SK-N-SH (cell line): Measurements from ENCODE around the gene ARMCX5. TPM values are rescaled to one million over a fixed set of nuclear protein-coding genes. Genes with fewer than 3 reads are reported as not detected.

Experiments used
- CTCF ChIA-PET: fragments of 300-600, 350-600 bp; formaldehyde crosslinking; extraction: SDS; loops from one replicate; lab custom pipeline; 2021; lab: Yijun Ruan, JAX
- POLR2A ChIA-PET: fragments of 350-600 bp; sonication (Branson Sonifier 250); formaldehyde crosslinking; extraction: SDS; loops from one replicate; lab custom pipeline; 2020; ENCODE audit warnings: antibody characterized with exemption, inconsistent platforms; lab: Yijun Ruan, JAX
- DNase-seq: peaks from one replicate; pipeline ENCODE4 v3.0.0; 2012
- H2AFZ ChIP-seq: fragments of 200-600 bp; sonication (generic); 2 replicates; pipeline ENCODE4 v1.8.1; 2016; ENCODE audit warnings: antibody characterized with exemption, mild to moderate bottlenecking, low read depth
- H3F3A ChIP-seq: fragments of 200-600 bp; sonication (generic); replicated peaks from 2 replicates; pipeline ENCODE3; 2016; ENCODE audit warnings: antibody characterized with exemption, mild to moderate bottlenecking; ENCODE audit not compliant: insufficient read depth
- H3K27ac ChIP-seq, 2 experiments: fragments of 200-500 bp in 1 of 2; fragments of 200-600 bp in 1 of 2; sonication (Bioruptor generic) in 1 of 2; sonication (generic), shearing (Covaris generic) in 1 of 2; 2 replicates each; pipeline versions ENCODE4 v1.5.1 to v1.6.1; 2014 to 2016; ENCODE audit warnings: low read depth in 2 of 2, inconsistent platforms in 1 of 2, low read length in 1 of 2, mild to moderate bottlenecking in 1 of 2, mixed read lengths in 1 of 2
- H3K27me3 ChIP-seq: fragments of 200-600 bp; sonication (generic), shearing (Covaris generic); 2 replicates; pipeline ENCODE4 v1.6.1; 2016; ENCODE audit warnings: mixed run types; ENCODE audit not compliant: insufficient read depth
- H3K36me3 ChIP-seq, 2 experiments: fragments of 200-500 bp in 1 of 2; fragments of 200-600 bp in 1 of 2; sonication (Bioruptor generic) in 1 of 2; sonication (generic) in 1 of 2; replicated peaks in 1 of 2; 2 replicates each; pipeline versions ENCODE3 to v1.5.1; 2014 to 2016; ENCODE audit warnings: low read length in 1 of 2, mild to moderate bottlenecking in 1 of 2; ENCODE audit not compliant: insufficient read depth in 2 of 2, control insufficient read depth in 1 of 2
- H3K4me1 ChIP-seq, 2 experiments: fragments of 200-500 bp in 1 of 2; fragments of 200-600 bp in 1 of 2; sonication (Bioruptor generic) in 1 of 2; sonication (generic), shearing (Covaris generic) in 1 of 2; 2 replicates each; pipeline versions ENCODE4 v1.5.1 to v1.6.1; 2014 to 2016; ENCODE audit warnings: low read depth in 1 of 2, low read length in 1 of 2, mixed run types in 1 of 2; ENCODE audit not compliant: insufficient read depth in 2 of 2, control insufficient read depth in 1 of 2
- H3K4me2 ChIP-seq: fragments of 200-600 bp; sonication (generic), shearing (Covaris generic); 2 replicates; pipeline ENCODE4 v1.6.1; 2017; ENCODE audit warnings: mixed run types
- H3K4me3 ChIP-seq, 2 experiments: fragments of 200-500 bp in 1 of 2; fragments of 200-600 bp in 1 of 2; sonication (Bioruptor generic) in 1 of 2; sonication (generic), shearing (Covaris generic) in 1 of 2; 2 replicates each; pipeline versions ENCODE4 v1.5.1 to v1.8.1; 2014 to 2016; ENCODE audit warnings: low read depth in 2 of 2, inconsistent platforms in 1 of 2, low read length in 1 of 2, mild to moderate bottlenecking in 1 of 2, mixed read lengths in 1 of 2, moderate library complexity in 1 of 2
- H3K79me2 ChIP-seq: fragments of 200-600 bp; sonication (generic); 2 replicates; pipeline ENCODE4 v1.8.1; 2017; ENCODE audit warnings: mild to moderate bottlenecking; ENCODE audit not compliant: insufficient read depth
- H3K9ac ChIP-seq: fragments of 200-600 bp; sonication (generic); 2 replicates; pipeline ENCODE4 v1.6.1; 2017; ENCODE audit warnings: mixed run types
- H3K9me2 ChIP-seq: fragments of 200-600 bp; sonication (generic); 2 replicates; pipeline ENCODE4 v1.6.1; 2017; ENCODE audit warnings: mixed run types
- H3K9me3 ChIP-seq: fragments of 200-600 bp; sonication (generic); 2 replicates; pipeline ENCODE4 v1.6.1; 2017; ENCODE audit warnings: mixed run types, mild to moderate bottlenecking, moderate library complexity
- H4K20me1 ChIP-seq: fragments of 200-600 bp; sonication (generic); 2 replicates; pipeline ENCODE4 v1.6.1; 2017; ENCODE audit warnings: mild to moderate bottlenecking, mixed run types; ENCODE audit not compliant: insufficient read depth
- CHD2 ChIP-seq: fragments of 150-350 bp; IDR thresholded peaks from 2 replicates; pipeline ENCODE4 v1.6.1; 2018; ENCODE audit warnings: low read length; ENCODE audit not compliant: partially characterized antibody
- ELF1 ChIP-seq: IDR thresholded peaks from 2 replicates; pipeline ENCODE4 v1.4.0; 2012
- EZH2phosphoT487 ChIP-seq: fragments of 200-600 bp; sonication (generic); IDR thresholded peaks from 2 replicates; pipeline ENCODE4 v1.6.1; 2017; ENCODE audit warnings: low read depth, mixed run types, mild to moderate bottlenecking, antibody characterized with exemption, moderate library complexity, borderline replicate concordance
- FOXJ3 ChIP-seq: sonication (generic); formaldehyde crosslinking; IDR thresholded peaks from 2 replicates; pipeline ENCODE4 v1.5.1; 2020; ENCODE audit warnings: mild to moderate bottlenecking, missing genetic modification reagents
- GABPA ChIP-seq: IDR thresholded peaks from 2 replicates; pipeline ENCODE4 v1.4.0; 2012; ENCODE audit warnings: low read depth, mild to moderate bottlenecking
- GATA2 ChIP-seq: sonication (generic); formaldehyde crosslinking; IDR thresholded peaks from 2 replicates; pipeline ENCODE4 v1.5.0; 2020; ENCODE audit warnings: mild to moderate bottlenecking, missing genetic modification reagents
- NFIC ChIP-seq: IDR thresholded peaks from 2 replicates; pipeline ENCODE4 v1.4.0; 2012; ENCODE audit warnings: borderline replicate concordance
- RCOR1 ChIP-seq: fragments of 150-350 bp; IDR thresholded peaks from 2 replicates; pipeline ENCODE4 v1.6.1; 2017; ENCODE audit warnings: antibody characterized with exemption, low read length
- RXRA ChIP-seq: IDR thresholded peaks from 2 replicates; pipeline ENCODE4 v1.4.0; 2012; ENCODE audit warnings: low read depth, mild to moderate bottlenecking, borderline replicate concordance
- SMC3 ChIP-seq: IDR thresholded peaks from 2 replicates; pipeline ENCODE4 v1.6.1; 2012; ENCODE audit warnings: low read depth, low read length, improper control_type of control experiment
- TAF1 ChIP-seq: IDR thresholded peaks from 2 replicates; pipeline ENCODE4 v1.6.1; 2012; ENCODE audit warnings: low read depth, mild to moderate bottlenecking, low read length, moderate library complexity, borderline replicate concordance
- TCF12 ChIP-seq: IDR thresholded peaks from 2 replicates; pipeline ENCODE4 v1.4.0; 2012
- TEAD4 ChIP-seq: IDR thresholded peaks from 2 replicates; pipeline ENCODE4 v1.4.0; 2012; ENCODE audit warnings: mild to moderate bottlenecking, borderline replicate concordance; ENCODE audit not compliant: insufficient read depth
- YY1 ChIP-seq: IDR thresholded peaks from 2 replicates; pipeline ENCODE4 v1.4.0; 2012; ENCODE audit warnings: low read depth, mild to moderate bottlenecking
- WGBS: methylation state at CpG from one replicate; pipeline ENCODE4 v1.1.6; 2017; ENCODE audit warnings: low lambda C conversion rate; 5-methylcytosine and 5-hydroxymethylcytosine counted together
- polyA plus RNA-seq, 3 experiments: library from polyadenylated mRNA; depleted of rRNA; stranded (reverse); fragments of >200 nt; gene quantifications; 2 replicates each; pipeline ENCODE4 v1.2.3, GENCODE V29; 2012
- TF ChIP-seq, protein P1 (sequence below): IDR thresholded peaks from 2 replicates; pipeline ENCODE4; 2012
- TF ChIP-seq, protein P2 (sequence below): IDR thresholded peaks from 2 replicates; pipeline ENCODE4 v1.4.0; 2012; ENCODE audit warnings: low read depth
- TF ChIP-seq, protein P3 (sequence below): IDR thresholded peaks from 2 replicates; pipeline ENCODE4 v1.4.0; 2012; ENCODE audit warnings: low read depth, borderline replicate concordance
- TF ChIP-seq, protein P4 (sequence below): fragments of 200-600 bp; sonication (generic); IDR thresholded peaks from 2 replicates; pipeline ENCODE4 v1.6.1; 2017; ENCODE audit warnings: antibody characterized with exemption, mild to moderate bottlenecking, moderate library complexity

ARMCX5 gene
- polyA plus RNA-seq, 1 of the 3 experiments (the other 2 are of a cell fraction), result 9.6 TPM

DNA sequence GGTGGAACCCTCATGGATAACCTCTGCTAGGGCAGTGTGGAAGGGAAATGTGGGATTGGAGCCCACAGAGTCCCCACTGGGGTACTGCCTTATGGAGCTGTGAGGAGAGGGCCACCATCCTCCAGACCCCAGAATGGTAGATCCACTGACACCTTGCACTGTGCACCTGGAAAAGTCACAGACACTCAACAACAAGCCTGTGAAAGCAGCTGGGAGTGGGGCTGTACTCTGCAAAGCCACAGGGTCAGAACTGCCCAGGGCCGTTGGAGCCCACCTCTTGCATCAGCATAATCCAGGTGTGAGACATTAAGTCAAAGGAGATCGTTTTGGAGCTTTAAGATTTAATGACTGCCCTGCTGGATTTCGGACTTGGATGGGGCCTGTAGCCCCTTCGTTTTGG, 11.6 kb downstream of the ARMCX5 start:
- H4K20me1 ChIP-seq, result no peaks in the 10 kb centered on the region
- no peak overlapping the region for H3K9ac ChIP-seq
- DNase-seq, result no peak
- ChIA-PET CTCF (no interaction called here), POLR2A (no interaction called here)
- no peaks in the 10 kb centered on the region for H3K9me3 ChIP-seq
- no peaks in the 10 kb centered on the region for H3K9me2 ChIP-seq
- peaks cover 2% of the 10 kb centered on the region; the same call in 1 of the 2 replicates for H3K79me2 ChIP-seq
- H3K27me3 ChIP-seq, result no peaks in the 10 kb centered on the region
- H2AFZ ChIP-seq, result no peak overlapping the region
- no peaks in the 10 kb centered on the region for H3K36me3 ChIP-seq
- WGBS, result 58% methylated on average over 3 of the region's 4 CpGs
- H3F3A ChIP-seq, result no peaks in the 10 kb centered on the region
- H3K4me1 ChIP-seq, result no peaks in the 10 kb centered on the region
- H3K4me3 ChIP-seq, result no peak overlapping the region
- TF ChIP-seq FOXJ3, result no peak
- no peak for TF ChIP-seq RCOR1
- no peak for TF ChIP-seq RXRA
- TF ChIP-seq, protein P1, sequence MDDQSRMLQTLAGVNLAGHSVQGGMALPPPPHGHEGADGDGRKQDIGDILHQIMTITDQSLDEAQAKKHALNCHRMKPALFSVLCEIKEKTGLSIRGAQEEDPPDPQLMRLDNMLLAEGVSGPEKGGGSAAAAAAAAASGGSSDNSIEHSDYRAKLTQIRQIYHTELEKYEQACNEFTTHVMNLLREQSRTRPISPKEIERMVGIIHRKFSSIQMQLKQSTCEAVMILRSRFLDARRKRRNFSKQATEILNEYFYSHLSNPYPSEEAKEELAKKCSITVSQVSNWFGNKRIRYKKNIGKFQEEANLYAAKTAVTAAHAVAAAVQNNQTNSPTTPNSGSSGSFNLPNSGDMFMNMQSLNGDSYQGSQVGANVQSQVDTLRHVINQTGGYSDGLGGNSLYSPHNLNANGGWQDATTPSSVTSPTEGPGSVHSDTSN, result no peak
- TF ChIP-seq ELF1, result no peak
- TF ChIP-seq, all 33 proteins: peak for 0
- Histone ChIP-seq H3K27ac (no peak overlapping the region), H3K4me2 (no peak overlapping the region)

DNA sequence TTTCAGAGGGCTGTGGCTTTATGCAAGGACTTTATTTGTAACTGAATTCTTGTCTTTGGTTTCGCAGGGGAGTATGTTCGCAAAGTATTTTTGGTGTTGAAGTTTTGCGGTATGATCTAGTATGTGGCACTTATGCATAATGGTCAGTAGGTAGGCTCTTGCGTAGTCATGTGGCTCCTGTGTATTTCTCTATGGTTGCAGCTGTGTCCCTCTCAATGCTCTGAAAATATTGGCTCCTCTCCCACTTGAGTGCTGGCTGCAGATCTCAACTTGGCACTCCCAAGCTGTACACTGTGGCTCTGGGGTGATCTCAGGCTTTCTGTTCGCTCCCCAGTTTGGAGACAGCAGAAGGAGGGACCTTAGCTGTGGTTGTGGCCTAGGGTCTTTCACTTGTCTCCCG, 24.8 kb downstream of the ARMCX5 start:
- Histone ChIP-seq H3K4me3 (no peak overlapping the region), H4K20me1 (no peaks in the 10 kb centered on the region)
- no peak for TF ChIP-seq YY1
- no peak for TF ChIP-seq ELF1
- no peak for TF ChIP-seq RCOR1
- TF ChIP-seq, protein P2, sequence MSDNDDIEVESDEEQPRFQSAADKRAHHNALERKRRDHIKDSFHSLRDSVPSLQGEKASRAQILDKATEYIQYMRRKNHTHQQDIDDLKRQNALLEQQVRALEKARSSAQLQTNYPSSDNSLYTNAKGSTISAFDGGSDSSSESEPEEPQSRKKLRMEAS, result no peak
- TF ChIP-seq GATA2 (CRISPR knock-in tag), result no peak
- no peak for TF ChIP-seq CHD2
- TF ChIP-seq, all 33 proteins: peak for 0
- no peaks in the 10 kb centered on the region for H3K27me3 ChIP-seq
- H3K9me2 ChIP-seq, result no peaks in the 10 kb centered on the region
- no peak for DNase-seq
- CTCF ChIA-PET, result no interaction called here
- POLR2A ChIA-PET, result no interaction called here
- 85% methylated on average over 4 of the region's 6 CpGs for WGBS
- no peaks in the 10 kb centered on the region for H3F3A ChIP-seq
- H3K36me3 ChIP-seq, result peaks cover 0 to 8% of the 10 kb centered on the region in 2 experiments
- no peak overlapping the region for H3K9ac ChIP-seq
- H3K9me3 ChIP-seq, result 0 out of 2 replicates have a peak, but pooled peaks cover 6% of the 10 kb centered on the region
- H2AFZ ChIP-seq, result no peak overlapping the region
- H3K79me2 ChIP-seq, result peaks cover 3% of the 10 kb centered on the region; the same call in 1 of the 2 replicates
- H3K4me1 ChIP-seq, result no peaks in the 10 kb centered on the region
- no peak overlapping the region for H3K27ac ChIP-seq
- H3K4me2 ChIP-seq, result no peak overlapping the region

DNA sequence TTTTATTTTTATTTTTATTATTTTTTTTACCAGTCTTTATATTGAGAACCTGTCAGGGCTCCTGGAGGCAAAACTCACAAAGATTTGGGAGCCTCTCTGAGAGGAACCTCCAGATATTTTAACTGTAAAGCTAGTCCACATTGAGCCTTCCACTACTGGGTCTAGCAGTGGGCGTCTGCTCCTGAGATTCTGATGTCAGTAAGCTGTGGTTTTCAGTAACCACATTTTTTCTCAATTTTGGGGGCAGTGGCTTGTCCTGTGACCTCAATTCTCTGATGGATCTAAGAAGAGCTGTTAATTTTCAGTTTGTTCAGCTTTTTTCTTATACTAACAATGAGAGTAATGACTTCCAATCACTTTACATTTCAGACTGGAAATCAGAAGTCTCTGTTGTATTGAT, 28.3 kb downstream of the ARMCX5 start:
- no peaks in the 10 kb centered on the region for H3K36me3 ChIP-seq
- no peak overlapping the region for H3K9ac ChIP-seq
- no peak overlapping the region for H3K27ac ChIP-seq
- H3K9me3 ChIP-seq, result no peaks in the 10 kb centered on the region
- H2AFZ ChIP-seq, result no peak overlapping the region
- H3K27me3 ChIP-seq, result no peaks in the 10 kb centered on the region
- H3F3A ChIP-seq, result no peaks in the 10 kb centered on the region
- ChIA-PET CTCF (no interaction called here), POLR2A (no interaction called here)
- no peaks in the 10 kb centered on the region for H4K20me1 ChIP-seq
- no peak for DNase-seq
- peaks cover 3% of the 10 kb centered on the region; the same call in 1 of the 2 replicates for H3K79me2 ChIP-seq
- H3K4me3 ChIP-seq, result no peak overlapping the region
- no peaks in the 10 kb centered on the region for H3K9me2 ChIP-seq
- 76% methylated on average over 1 of the region's 1 CpG for WGBS
- H3K4me1 ChIP-seq, result no peaks in the 10 kb centered on the region
- H3K4me2 ChIP-seq, result no peak overlapping the region
- TF ChIP-seq TAF1, result no peak
- no peak for TF ChIP-seq GABPA
- no peak for TF ChIP-seq TEAD4
- TF ChIP-seq NFIC, result no peak
- no peak for TF ChIP-seq TCF12
- TF ChIP-seq, protein P3, sequence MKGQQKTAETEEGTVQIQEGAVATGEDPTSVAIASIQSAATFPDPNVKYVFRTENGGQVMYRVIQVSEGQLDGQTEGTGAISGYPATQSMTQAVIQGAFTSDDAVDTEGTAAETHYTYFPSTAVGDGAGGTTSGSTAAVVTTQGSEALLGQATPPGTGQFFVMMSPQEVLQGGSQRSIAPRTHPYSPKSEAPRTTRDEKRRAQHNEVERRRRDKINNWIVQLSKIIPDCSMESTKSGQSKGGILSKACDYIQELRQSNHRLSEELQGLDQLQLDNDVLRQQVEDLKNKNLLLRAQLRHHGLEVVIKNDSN, result no peak
- TF ChIP-seq RXRA, result no peak
- TF ChIP-seq FOXJ3, result no peak
- TF ChIP-seq, protein P4, sequence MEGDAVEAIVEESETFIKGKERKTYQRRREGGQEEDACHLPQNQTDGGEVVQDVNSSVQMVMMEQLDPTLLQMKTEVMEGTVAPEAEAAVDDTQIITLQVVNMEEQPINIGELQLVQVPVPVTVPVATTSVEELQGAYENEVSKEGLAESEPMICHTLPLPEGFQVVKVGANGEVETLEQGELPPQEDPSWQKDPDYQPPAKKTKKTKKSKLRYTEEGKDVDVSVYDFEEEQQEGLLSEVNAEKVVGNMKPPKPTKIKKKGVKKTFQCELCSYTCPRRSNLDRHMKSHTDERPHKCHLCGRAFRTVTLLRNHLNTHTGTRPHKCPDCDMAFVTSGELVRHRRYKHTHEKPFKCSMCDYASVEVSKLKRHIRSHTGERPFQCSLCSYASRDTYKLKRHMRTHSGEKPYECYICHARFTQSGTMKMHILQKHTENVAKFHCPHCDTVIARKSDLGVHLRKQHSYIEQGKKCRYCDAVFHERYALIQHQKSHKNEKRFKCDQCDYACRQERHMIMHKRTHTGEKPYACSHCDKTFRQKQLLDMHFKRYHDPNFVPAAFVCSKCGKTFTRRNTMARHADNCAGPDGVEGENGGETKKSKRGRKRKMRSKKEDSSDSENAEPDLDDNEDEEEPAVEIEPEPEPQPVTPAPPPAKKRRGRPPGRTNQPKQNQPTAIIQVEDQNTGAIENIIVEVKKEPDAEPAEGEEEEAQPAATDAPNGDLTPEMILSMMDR, result no peak
- no peak for TF ChIP-seq SMC3
- no peak for TF ChIP-seq EZH2phosphoT487
- no peak for TF ChIP-seq ELF1
- no peak for TF ChIP-seq GATA2 (CRISPR knock-in tag)
